H1 (cell line): Measurements from ENCODE around the gene LRRC9. TPM values are rescaled to one million over a fixed set of nuclear protein-coding genes. Genes with fewer than 3 reads are reported as not detected.

Source experiments
- CTCF ChIA-PET: fragments of 300-600 bp; sonication (Branson Sonifier 250); formaldehyde crosslinking; loops from one replicate; lab custom pipeline; 2021; ENCODE audit not compliant: partially characterized antibody; lab: Charles Lee
- POLR2A ChIA-PET: fragments of 300-600 bp; sonication (Branson Sonifier 250); formaldehyde crosslinking; loops from one replicate; lab custom pipeline; 2021; ENCODE audit warnings: inconsistent platforms; ENCODE audit not compliant: partially characterized antibody; lab: Charles Lee
- DNase-seq, 2 experiments: peaks; one replicate each; pipeline versions ENCODE4 v3.0.0 to v3.0.0-alpha.2; 2010 to 2022; ENCODE audit warnings: low spot score in 2 of 2, low read depth in 1 of 2, mixed read lengths in 1 of 2
- FAIRE-seq: peaks from 2 replicates; lab custom pipeline; 2011; peaks lifted over from hg19 to GRCh38; lab: Jason Lieb, UNC
- H2AFZ ChIP-seq: 2 replicates; pipeline ENCODE4 v1.8.1; 2012; ENCODE audit warnings: low read length, inconsistent platforms
- H2AK5ac ChIP-seq: 2 replicates; pipeline ENCODE4 v1.6.1; 2013; ENCODE audit warnings: low read depth, low read length
- H2BK120ac ChIP-seq: replicated peaks from 2 replicates; pipeline ENCODE3; 2013; ENCODE audit warnings: low read depth, low read length, inconsistent platforms
- H2BK12ac ChIP-seq: 2 replicates; pipeline ENCODE4 v1.6.1; 2013; ENCODE audit warnings: low read depth, low read length
- H2BK15ac ChIP-seq: 2 replicates; pipeline ENCODE4 v1.6.1; 2013; ENCODE audit warnings: low read length
- H2BK20ac ChIP-seq: 2 replicates; pipeline ENCODE4 v1.6.1; 2013; ENCODE audit warnings: low read length
- H2BK5ac ChIP-seq: 2 replicates; pipeline ENCODE4 v1.6.1; 2013; ENCODE audit warnings: low read depth, low read length
- H3K14ac ChIP-seq: 2 replicates; pipeline ENCODE4 v1.6.1; 2013; ENCODE audit warnings: inconsistent platforms; ENCODE audit not compliant: insufficient read length
- H3K18ac ChIP-seq: 2 replicates; pipeline ENCODE4 v1.6.1; 2013; ENCODE audit warnings: low read length; ENCODE audit errors: extremely low read depth
- H3K23ac ChIP-seq: 2 replicates; pipeline ENCODE4 v1.6.1; 2013; ENCODE audit warnings: inconsistent platforms; ENCODE audit not compliant: insufficient read length
- H3K23me2 ChIP-seq: 2 replicates; pipeline ENCODE4 v1.6.1; 2013; ENCODE audit warnings: low read depth, low read length
- H3K27ac ChIP-seq: 2 replicates; pipeline ENCODE4 v1.6.1; 2011; ENCODE audit warnings: low read depth, low read length, inconsistent platforms
- H3K27me3 ChIP-seq, 4 experiments: replicated peaks in 1 of 4; 1 replicate in 1 of 4; 2 replicates in 3 of 4; pipeline versions ENCODE4 v1.6.1 to v1.8.1; 2011 to 2013; ENCODE audit warnings: low read length in 3 of 4, mild to moderate bottlenecking in 3 of 4, inconsistent platforms in 2 of 4, mixed read lengths in 2 of 4, moderate library complexity in 1 of 4; ENCODE audit not compliant: control insufficient read depth in 3 of 4, insufficient read depth in 3 of 4; ENCODE audit errors: extremely low read depth in 1 of 4
- H3K36me3 ChIP-seq, 4 experiments: 2 replicates each; pipeline versions ENCODE4 v1.6.1 to v1.8.1; 2011 to 2013; ENCODE audit warnings: mild to moderate bottlenecking in 4 of 4, low read length in 3 of 4, moderate library complexity in 2 of 4, control low read depth in 1 of 4, inconsistent platforms in 1 of 4; ENCODE audit not compliant: insufficient read depth in 4 of 4, control insufficient read depth in 2 of 4
- H3K4ac ChIP-seq: replicated peaks from 2 replicates; pipeline ENCODE3; 2013; ENCODE audit warnings: low read length, low read depth, mixed read lengths, inconsistent platforms; ENCODE audit not compliant: insufficient read length
- H3K4me1 ChIP-seq, 4 experiments: replicated peaks in 1 of 4; 1 replicate in 1 of 4; 2 replicates in 3 of 4; pipeline versions ENCODE4 v1.6.1 to v1.8.1; 2011 to 2013; ENCODE audit warnings: low read length in 3 of 4, inconsistent platforms in 2 of 4, mixed read lengths in 1 of 4; ENCODE audit not compliant: insufficient read depth in 4 of 4, control insufficient read depth in 3 of 4
- H3K4me2 ChIP-seq, 2 experiments: 2 replicates each; pipeline versions ENCODE4 v1.6.1 to v1.8.1; 2011 to 2013; ENCODE audit warnings: low read depth in 2 of 2, low read length in 2 of 2, control low read depth in 1 of 2, inconsistent platforms in 1 of 2, mild to moderate bottlenecking in 1 of 2; ENCODE audit not compliant: insufficient read depth in 1 of 2
- H3K4me3 ChIP-seq, 4 experiments: fragments of 200-600, 300-600 bp in 1 of 4; sonication (generic), shearing (Covaris generic), sonication (Bioruptor Twin) in 1 of 4; 2 replicates each; pipeline versions ENCODE4 v1.5.1 to v1.8.1; 2011 to 2016; ENCODE audit warnings: low read length in 4 of 4, low read depth in 3 of 4, control low read depth in 2 of 4, inconsistent platforms in 2 of 4, mild to moderate bottlenecking in 2 of 4, mixed read lengths in 1 of 4, moderate library complexity in 1 of 4; ENCODE audit not compliant: insufficient read depth in 2 of 4; ENCODE audit errors: extremely low read depth in 1 of 4
- H3K56ac ChIP-seq: replicated peaks from 2 replicates; pipeline ENCODE3; 2013; ENCODE audit warnings: low read depth, mild to moderate bottlenecking, mixed read lengths, low read length, inconsistent platforms; ENCODE audit not compliant: insufficient read length
- H3K79me1 ChIP-seq: 2 replicates; pipeline ENCODE4 v1.6.1; 2013; ENCODE audit warnings: low read depth, low read length, control low read depth
- H3K79me2 ChIP-seq, 2 experiments: 2 replicates each; pipeline versions ENCODE4 v1.6.1 to v1.8.1; 2012 to 2013; ENCODE audit warnings: low read length in 2 of 2, mild to moderate bottlenecking in 2 of 2, inconsistent platforms in 1 of 2; ENCODE audit not compliant: insufficient read depth in 2 of 2, control insufficient read depth in 1 of 2
- H3K9ac ChIP-seq, 4 experiments: replicated peaks in 1 of 4; 1 replicate in 1 of 4; 2 replicates in 3 of 4; pipeline versions ENCODE4 v1.6.1 to v1.8.1; 2011 to 2013; ENCODE audit warnings: low read depth in 3 of 4, low read length in 3 of 4, control low read depth in 2 of 4, mild to moderate bottlenecking in 2 of 4, moderate library complexity in 2 of 4, inconsistent platforms in 1 of 4; ENCODE audit errors: extremely low read depth in 1 of 4
- H3K9me3 ChIP-seq, 2 experiments: 2 replicates each; pipeline versions ENCODE4 v1.6.1 to v1.8.1; 2012 to 2013; ENCODE audit warnings: mild to moderate bottlenecking in 2 of 2, moderate library complexity in 2 of 2, control low read depth in 1 of 2, inconsistent platforms in 1 of 2, low read depth in 1 of 2, low read length in 1 of 2, mixed read lengths in 1 of 2; ENCODE audit not compliant: insufficient read depth in 2 of 2
- H4K20me1 ChIP-seq, 2 experiments: replicated peaks in 1 of 2; 2 replicates each; pipeline versions ENCODE3 to v1.8.1; 2011 to 2013; ENCODE audit warnings: inconsistent platforms in 2 of 2, low read length in 2 of 2, mild to moderate bottlenecking in 1 of 2; ENCODE audit not compliant: insufficient read depth in 2 of 2, control insufficient read depth in 1 of 2
- H4K5ac ChIP-seq: 2 replicates; pipeline ENCODE4 v1.6.1; 2013; ENCODE audit warnings: low read length, low read depth, mixed read lengths, inconsistent platforms; ENCODE audit not compliant: insufficient read length
- H4K8ac ChIP-seq: 2 replicates; pipeline ENCODE4 v1.8.0; 2013; ENCODE audit warnings: mild to moderate bottlenecking, moderate library complexity, low read length, inconsistent platforms; ENCODE audit not compliant: insufficient read depth; ENCODE audit errors: extremely low read depth
- H4K91ac ChIP-seq: replicated peaks from 2 replicates; pipeline ENCODE3; 2013; ENCODE audit warnings: low read length, mixed read lengths, inconsistent platforms; ENCODE audit not compliant: insufficient read length
- BRCA1 ChIP-seq: IDR thresholded peaks from 2 replicates; pipeline ENCODE4 v1.6.1; 2012; ENCODE audit warnings: low read depth, low read length, improper control_type of control experiment
- CBX5 ChIP-seq: fragments of 300-800, 300-1000 bp; sonication (generic); IDR thresholded peaks from 2 replicates; pipeline ENCODE4 v1.7.1; 2016; ENCODE audit warnings: antibody characterized with exemption, low read length, low read depth
- EZH2 ChIP-seq: fragments of 200-600 bp; sonication (generic); IDR thresholded peaks from 2 replicates; pipeline ENCODE4 v1.7.1; 2012; ENCODE audit warnings: low read depth, mild to moderate bottlenecking, moderate library complexity, low read length, inconsistent platforms; ENCODE audit not compliant: severe bottlenecking
- WGBS, 2 experiments: shearing (Covaris generic) in 1 of 2; methylation state at CpG; one replicate each; pipeline versions ENCODE4 v1.1.6 to v1.1.7; 2013 to 2015; ENCODE audit warnings: low lambda C conversion rate in 2 of 2, mixed read lengths in 2 of 2, inconsistent platforms in 1 of 2, low coverage in 1 of 2, missing lambda C conversion rate in 1 of 2; ENCODE audit not compliant: insufficient replicate concordance in 2 of 2, insufficient coverage in 1 of 2, insufficient read length in 1 of 2; ENCODE audit errors: extremely low coverage in 1 of 2, missing lambda C conversion rate in 1 of 2; 5-methylcytosine and 5-hydroxymethylcytosine counted together
- polyA plus RNA-seq, 7 experiments: library from polyadenylated mRNA; depleted of rRNA in 3 of 7; stranded (reverse) in 5 of 7; unstranded in 2 of 7; fragments of >200 nt in 5 of 7; fragments of 200-250 nt in 2 of 7; gene quantifications; 1 replicate in 5 of 7; 2 replicates in 1 of 7; 4 replicates in 1 of 7; pipeline versions ENCODE4 v1.2.1 to v1.2.3, GENCODE V29; 2011 to 2013; ENCODE audit warnings: missing spikeins in 2 of 7, mixed read lengths in 2 of 7
- total RNA-seq: library from RNA; stranded (reverse); fragmentation: NEBNext Ultra II Directional; extraction: Animal tissue kit (Norgen Biotek cat#: 25700); gene quantifications from 2 replicates; pipeline ENCODE4 v1.2.1, GENCODE V29; 2021

LRRC9 gene
- total and polyA plus RNA-seq, 2 of the 8 experiments (the other 6 are each of a cell fraction or from before 2014, with no cell fraction given): 0.12 to 0.84 TPM

DNA sequence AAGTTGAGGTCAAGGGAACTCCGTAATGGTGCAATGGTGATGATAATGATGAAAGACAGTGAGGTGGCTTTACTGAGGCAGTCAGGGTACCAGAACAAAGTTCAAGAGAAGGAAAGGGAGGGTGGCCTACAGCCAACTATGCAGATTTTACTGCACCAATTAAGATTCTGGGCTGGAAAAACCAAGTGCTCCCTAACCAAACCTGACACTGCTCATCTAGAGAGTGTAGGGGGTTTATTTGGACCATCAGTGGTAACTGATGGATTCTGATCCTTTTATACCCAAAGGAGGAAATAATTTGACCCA, 387 bp downstream of the LRRC9 start:
- H3K27ac ChIP-seq: peak overlapping the region; percentile 84; the same call in 1 of the 2 replicates
- TF ChIP-seq EZH2 (no peak), CBX5 (no peak), BRCA1 (no peak)
- no peak overlapping the region for H4K5ac ChIP-seq
- no peaks in the 10 kb centered on the region for H4K20me1 ChIP-seq
- no peak overlapping the region for H3K4ac ChIP-seq
- DNase-seq (no peak), FAIRE-seq (no peak)
- H3K23ac ChIP-seq: no peak overlapping the region
- H2BK20ac ChIP-seq: no peak overlapping the region
- no peak overlapping the region for H2BK120ac ChIP-seq
- H3K27me3 ChIP-seq: no peaks in the 10 kb centered on the region
- no peaks in the 10 kb centered on the region for H3K79me1 ChIP-seq
- no peak overlapping the region for H3K56ac ChIP-seq
- H2AK5ac ChIP-seq: no peak overlapping the region
- no peaks in the 10 kb centered on the region for H3K79me2 ChIP-seq
- no peak overlapping the region for H2BK5ac ChIP-seq
- H4K91ac ChIP-seq: no peak overlapping the region
- H3K36me3 ChIP-seq: no peaks in the 10 kb centered on the region
- H2BK15ac ChIP-seq: no peak overlapping the region
- ChIA-PET POLR2A (interaction anchor here (0.7 kb wide), 2 partner anchors 343 to 1004 kb away, joined by 3 read pairs; no protein-coding TSS in a partner anchor), CTCF (interaction anchor here (0.8 to 1.0 kb wide), 2 partner anchors 23 to 287 kb away, joined by 3 read pairs; no protein-coding TSS in a partner anchor)
- H3K4me1 ChIP-seq: peaks cover 0 to 4% (median 1%) of the 10 kb centered on the region in 4 experiments; a peak in 3 of 7 replicates
- 43% methylated on average over 1 of the region's 1 CpG; no CpG with 5 or more reads in 1 of the 2 experiments for WGBS, 2 experiments
- peak overlapping the region in 3 of 4 experiments; percentile 30 to 86 (median 74); a peak in 6 of 7 replicates for H3K9ac ChIP-seq
- peak overlapping the region; percentile 46 to 87 (median 71) for H3K4me3 ChIP-seq
- peak overlapping the region; percentile 89 to 98 for H3K4me2 ChIP-seq
- H3K9me3 ChIP-seq: no peaks in the 10 kb centered on the region
- peak overlapping the region; percentile 99 for H2AFZ ChIP-seq
- no peak overlapping the region for H3K18ac ChIP-seq
- H4K8ac ChIP-seq: no peak overlapping the region; the same call in 1 of the 2 replicates
- peak overlapping the region; percentile 29; the same call in 1 of the 2 replicates for H2BK12ac ChIP-seq
- no peak overlapping the region for H3K14ac ChIP-seq
- H3K23me2 ChIP-seq: peaks cover 6% of the 10 kb centered on the region
